ENCODE results near the gene EGFLAM. TPM values are rescaled to one million over a fixed set of nuclear protein-coding genes. Genes with fewer than 3 reads are reported as not detected.

EGFLAM gene
- total and polyA plus RNA-seq, 2 experiments from 2014 or later, result 0.24 to 1.9 TPM

DNA sequence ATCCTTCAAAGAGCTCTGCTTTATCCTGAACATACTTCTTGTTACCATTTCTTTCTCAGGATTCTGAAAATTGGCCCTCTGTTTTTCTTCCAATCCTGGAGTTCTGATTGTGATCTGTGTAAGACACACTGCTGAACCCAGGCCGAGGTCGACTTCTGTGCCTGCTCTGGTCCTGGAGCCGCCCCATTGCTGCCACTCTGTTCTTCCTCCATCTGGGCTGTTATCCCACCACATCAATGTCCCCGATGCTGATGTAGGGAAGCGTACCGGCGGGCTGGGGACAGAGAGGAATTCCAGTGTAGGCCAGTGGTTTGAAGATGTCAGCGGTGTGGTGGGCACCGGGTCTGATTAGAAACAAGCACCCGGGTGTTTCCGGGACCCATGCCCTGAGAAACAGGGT is 195.6 kb downstream of the EGFLAM start:
- Mint-ChIP-seq H3K36me3 (ENCODE audit: low read depth) (no peaks in the 10 kb centered on the region), H3K27ac (no peak overlapping the region), H3K9me3 (no peaks in the 10 kb centered on the region), H3K27me3 (ENCODE audit: insufficient read depth, low read depth, poor library complexity) (peaks cover 7% of the 10 kb centered on the region), H3K4me1 (no peaks in the 10 kb centered on the region), H3K4me3 (no peak overlapping the region)
- Histone ChIP-seq H3K36me3 (ENCODE audit: insufficient read depth) (no peaks in the 10 kb centered on the region), H3K27me3 (ENCODE audit: insufficient read depth) (no peaks in the 10 kb centered on the region), H3K9me2 (ENCODE audit: insufficient read depth) (peaks cover under 1% of the 10 kb centered on the region; the same call in 1 of the 2 replicates), H4K20me1 (replicated peaks; ENCODE audit: insufficient read depth) (no peaks in the 10 kb centered on the region), H3K4me1 (ENCODE audit: insufficient read depth) (no peaks in the 10 kb centered on the region), H3K4me3 (no peak overlapping the region), H3K27ac (ENCODE audit: low read depth) (no peak overlapping the region), H3K4me2 (no peak overlapping the region), H2AFZ (no peak overlapping the region), H3F3A (replicated peaks; ENCODE audit: low read depth) (no peaks in the 10 kb centered on the region), H3K79me2 (replicated peaks; ENCODE audit: insufficient read depth) (no peaks in the 10 kb centered on the region)
- no peak for ATAC-seq
- no peak for TF ChIP-seq ZNF114 (CRISPR knock-in tag; IDR thresholded peaks at IDR 0.05)
- no peak for TF ChIP-seq NANOG (IDR thresholded peaks at IDR 0.05; ENCODE audit: borderline replicate concordance)
- TF ChIP-seq, protein P1, sequence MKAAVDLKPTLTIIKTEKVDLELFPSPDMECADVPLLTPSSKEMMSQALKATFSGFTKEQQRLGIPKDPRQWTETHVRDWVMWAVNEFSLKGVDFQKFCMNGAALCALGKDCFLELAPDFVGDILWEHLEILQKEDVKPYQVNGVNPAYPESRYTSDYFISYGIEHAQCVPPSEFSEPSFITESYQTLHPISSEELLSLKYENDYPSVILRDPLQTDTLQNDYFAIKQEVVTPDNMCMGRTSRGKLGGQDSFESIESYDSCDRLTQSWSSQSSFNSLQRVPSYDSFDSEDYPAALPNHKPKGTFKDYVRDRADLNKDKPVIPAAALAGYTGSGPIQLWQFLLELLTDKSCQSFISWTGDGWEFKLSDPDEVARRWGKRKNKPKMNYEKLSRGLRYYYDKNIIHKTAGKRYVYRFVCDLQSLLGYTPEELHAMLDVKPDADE (IDR thresholded peaks at IDR 0.05), result no peak
- TF ChIP-seq, protein P2, sequence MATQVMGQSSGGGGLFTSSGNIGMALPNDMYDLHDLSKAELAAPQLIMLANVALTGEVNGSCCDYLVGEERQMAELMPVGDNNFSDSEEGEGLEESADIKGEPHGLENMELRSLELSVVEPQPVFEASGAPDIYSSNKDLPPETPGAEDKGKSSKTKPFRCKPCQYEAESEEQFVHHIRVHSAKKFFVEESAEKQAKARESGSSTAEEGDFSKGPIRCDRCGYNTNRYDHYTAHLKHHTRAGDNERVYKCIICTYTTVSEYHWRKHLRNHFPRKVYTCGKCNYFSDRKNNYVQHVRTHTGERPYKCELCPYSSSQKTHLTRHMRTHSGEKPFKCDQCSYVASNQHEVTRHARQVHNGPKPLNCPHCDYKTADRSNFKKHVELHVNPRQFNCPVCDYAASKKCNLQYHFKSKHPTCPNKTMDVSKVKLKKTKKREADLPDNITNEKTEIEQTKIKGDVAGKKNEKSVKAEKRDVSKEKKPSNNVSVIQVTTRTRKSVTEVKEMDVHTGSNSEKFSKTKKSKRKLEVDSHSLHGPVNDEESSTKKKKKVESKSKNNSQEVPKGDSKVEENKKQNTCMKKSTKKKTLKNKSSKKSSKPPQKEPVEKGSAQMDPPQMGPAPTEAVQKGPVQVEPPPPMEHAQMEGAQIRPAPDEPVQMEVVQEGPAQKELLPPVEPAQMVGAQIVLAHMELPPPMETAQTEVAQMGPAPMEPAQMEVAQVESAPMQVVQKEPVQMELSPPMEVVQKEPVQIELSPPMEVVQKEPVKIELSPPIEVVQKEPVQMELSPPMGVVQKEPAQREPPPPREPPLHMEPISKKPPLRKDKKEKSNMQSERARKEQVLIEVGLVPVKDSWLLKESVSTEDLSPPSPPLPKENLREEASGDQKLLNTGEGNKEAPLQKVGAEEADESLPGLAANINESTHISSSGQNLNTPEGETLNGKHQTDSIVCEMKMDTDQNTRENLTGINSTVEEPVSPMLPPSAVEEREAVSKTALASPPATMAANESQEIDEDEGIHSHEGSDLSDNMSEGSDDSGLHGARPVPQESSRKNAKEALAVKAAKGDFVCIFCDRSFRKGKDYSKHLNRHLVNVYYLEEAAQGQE (IDR thresholded peaks at IDR 0.05; ENCODE audit: unreplicated experiment), result no peak
- TF ChIP-seq CREB1 (CRISPR knock-in tag; IDR thresholded peaks at IDR 0.05; ENCODE audit: low read depth), result no peak
- TF ChIP-seq, protein P3, sequence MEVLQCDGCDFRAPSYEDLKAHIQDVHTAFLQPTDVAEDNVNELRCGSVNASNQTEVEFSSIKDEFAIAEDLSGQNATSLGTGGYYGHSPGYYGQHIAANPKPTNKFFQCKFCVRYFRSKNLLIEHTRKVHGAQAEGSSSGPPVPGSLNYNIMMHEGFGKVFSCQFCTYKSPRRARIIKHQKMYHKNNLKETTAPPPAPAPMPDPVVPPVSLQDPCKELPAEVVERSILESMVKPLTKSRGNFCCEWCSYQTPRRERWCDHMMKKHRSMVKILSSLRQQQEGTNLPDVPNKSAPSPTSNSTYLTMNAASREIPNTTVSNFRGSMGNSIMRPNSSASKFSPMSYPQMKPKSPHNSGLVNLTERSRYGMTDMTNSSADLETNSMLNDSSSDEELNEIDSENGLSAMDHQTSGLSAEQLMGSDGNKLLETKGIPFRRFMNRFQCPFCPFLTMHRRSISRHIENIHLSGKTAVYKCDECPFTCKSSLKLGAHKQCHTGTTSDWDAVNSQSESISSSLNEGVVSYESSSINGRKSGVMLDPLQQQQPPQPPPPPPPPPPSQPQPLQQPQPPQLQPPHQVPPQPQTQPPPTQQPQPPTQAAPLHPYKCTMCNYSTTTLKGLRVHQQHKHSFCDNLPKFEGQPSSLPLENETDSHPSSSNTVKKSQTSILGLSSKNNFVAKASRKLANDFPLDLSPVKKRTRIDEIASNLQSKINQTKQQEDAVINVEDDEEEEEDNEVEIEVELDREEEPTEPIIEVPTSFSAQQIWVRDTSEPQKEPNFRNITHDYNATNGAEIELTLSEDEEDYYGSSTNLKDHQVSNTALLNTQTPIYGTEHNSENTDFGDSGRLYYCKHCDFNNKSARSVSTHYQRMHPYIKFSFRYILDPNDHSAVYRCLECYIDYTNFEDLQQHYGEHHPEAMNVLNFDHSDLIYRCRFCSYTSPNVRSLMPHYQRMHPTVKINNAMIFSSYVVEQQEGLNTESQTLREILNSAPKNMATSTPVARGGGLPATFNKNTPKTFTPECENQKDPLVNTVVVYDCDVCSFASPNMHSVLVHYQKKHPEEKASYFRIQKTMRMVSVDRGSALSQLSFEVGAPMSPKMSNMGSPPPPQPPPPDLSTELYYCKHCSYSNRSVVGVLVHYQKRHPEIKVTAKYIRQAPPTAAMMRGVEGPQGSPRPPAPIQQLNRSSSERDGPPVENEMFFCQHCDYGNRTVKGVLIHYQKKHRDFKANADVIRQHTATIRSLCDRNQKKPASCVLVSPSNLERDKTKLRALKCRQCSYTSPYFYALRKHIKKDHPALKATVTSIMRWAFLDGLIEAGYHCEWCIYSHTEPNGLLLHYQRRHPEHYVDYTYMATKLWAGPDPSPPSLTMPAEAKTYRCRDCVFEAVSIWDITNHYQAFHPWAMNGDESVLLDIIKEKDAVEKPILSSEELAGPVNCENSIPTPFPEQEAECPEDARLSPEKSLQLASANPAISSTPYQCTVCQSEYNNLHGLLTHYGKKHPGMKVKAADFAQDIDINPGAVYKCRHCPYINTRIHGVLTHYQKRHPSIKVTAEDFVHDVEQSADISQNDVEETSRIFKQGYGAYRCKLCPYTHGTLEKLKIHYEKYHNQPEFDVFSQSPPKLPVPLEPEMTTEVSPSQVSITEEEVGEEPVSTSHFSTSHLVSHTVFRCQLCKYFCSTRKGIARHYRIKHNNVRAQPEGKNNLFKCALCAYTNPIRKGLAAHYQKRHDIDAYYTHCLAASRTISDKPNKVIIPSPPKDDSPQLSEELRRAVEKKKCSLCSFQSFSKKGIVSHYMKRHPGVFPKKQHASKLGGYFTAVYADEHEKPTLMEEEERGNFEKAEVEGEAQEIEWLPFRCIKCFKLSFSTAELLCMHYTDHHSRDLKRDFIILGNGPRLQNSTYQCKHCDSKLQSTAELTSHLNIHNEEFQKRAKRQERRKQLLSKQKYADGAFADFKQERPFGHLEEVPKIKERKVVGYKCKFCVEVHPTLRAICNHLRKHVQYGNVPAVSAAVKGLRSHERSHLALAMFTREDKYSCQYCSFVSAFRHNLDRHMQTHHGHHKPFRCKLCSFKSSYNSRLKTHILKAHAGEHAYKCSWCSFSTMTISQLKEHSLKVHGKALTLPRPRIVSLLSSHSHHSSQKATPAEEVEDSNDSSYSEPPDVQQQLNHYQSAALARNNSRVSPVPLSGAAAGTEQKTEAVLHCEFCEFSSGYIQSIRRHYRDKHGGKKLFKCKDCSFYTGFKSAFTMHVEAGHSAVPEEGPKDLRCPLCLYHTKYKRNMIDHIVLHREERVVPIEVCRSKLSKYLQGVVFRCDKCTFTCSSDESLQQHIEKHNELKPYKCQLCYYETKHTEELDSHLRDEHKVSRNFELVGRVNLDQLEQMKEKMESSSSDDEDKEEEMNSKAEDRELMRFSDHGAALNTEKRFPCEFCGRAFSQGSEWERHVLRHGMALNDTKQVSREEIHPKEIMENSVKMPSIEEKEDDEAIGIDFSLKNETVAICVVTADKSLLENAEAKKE (CRISPR knock-in tag; IDR thresholded peaks at IDR 0.05), result no peak
- TF ChIP-seq STAT1 (IDR thresholded peaks at IDR 0.05; ENCODE audit: unreplicated experiment), result no peak
- no peak for TF ChIP-seq JUNB (IDR thresholded peaks at IDR 0.05; ENCODE audit: unreplicated experiment)
- TF ChIP-seq EZH2phosphoT487 (IDR thresholded peaks at IDR 0.05; ENCODE audit: unreplicated experiment), result no peak
- DNase-seq (ENCODE audit: low spot score), result no peak

Measured in GM23338 (cell line).